ENCODE measurements around the gene LRWD1. TPM values are rescaled to one million over a fixed set of nuclear protein-coding genes. Genes with fewer than 3 reads are reported as not detected.
"Not testable (repeated sequence)": the region's sequence is repeated elsewhere in the genome, so short reads cannot be mapped to it uniquely, and the experiment has no call there.

The LRWD1 gene
- polyA plus RNA-seq, 3 donors, result 15.5 to 17.5 (median 16.7) TPM

GRCh38 chr7:102467581-102468477, 3.0 kb downstream of the LRWD1 start:
- no peak for DNase-seq (ENCODE audit: low read depth in 3 of 3, low spot score in 2 of 3)

GRCh38 chr7:102468478-102469350, 3.9 kb downstream of the LRWD1 start:
- DNase-seq (ENCODE audit: low read depth in 3 of 3, low spot score in 2 of 3), result no peak

- DNase-seq (ENCODE audit: low read depth in 3 of 3, low spot score in 2 of 3), result no peak
Observed at GRCh38 chr7:102469351-102469971, 4.7 kb downstream of the LRWD1 start.

DNA sequence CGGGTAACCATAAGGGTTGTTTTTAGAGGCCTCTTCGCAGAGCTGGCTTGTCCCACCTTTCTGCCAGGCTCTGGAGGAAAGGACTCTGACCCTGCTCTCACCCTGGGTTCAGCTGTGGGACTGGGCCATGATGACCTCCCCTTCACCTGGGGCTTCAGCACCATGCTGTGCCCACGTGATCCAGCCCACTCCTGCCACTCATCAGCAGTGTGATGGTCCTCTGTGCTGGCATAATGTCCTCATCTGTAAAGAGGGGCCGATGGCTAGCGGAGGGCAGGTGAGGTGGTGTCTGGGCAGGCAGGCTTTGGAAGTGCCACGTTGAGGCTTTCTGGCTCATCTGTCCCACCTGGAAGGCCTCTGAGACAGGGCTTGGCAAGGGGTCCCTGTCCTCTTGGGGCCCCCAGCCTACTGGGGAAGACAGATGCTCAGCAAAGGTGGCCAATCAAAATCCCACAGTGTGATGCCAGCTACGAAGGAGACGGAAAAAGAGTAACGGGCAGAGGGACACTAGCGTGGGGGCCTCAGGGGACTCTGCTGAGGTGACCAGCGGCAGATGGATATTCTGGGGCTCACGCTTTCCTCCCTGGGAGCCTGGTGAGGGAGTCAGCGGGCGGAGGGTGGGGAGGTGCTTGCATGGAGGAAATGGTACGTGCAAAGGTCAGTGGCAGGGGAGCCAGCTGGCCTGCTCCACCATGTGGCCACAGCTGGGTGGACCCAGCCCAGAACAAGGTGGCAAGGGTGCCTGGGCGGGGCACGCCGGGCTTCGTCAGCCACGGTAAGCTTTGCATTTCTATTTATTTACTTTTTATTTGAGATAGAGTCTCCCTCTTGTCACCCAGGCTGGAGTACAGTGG, 5.4 kb downstream of the LRWD1 start:
- no peak for DNase-seq (ENCODE audit: low read depth in 3 of 3, low spot score in 2 of 3)

- no peak for DNase-seq (ENCODE audit: low read depth in 3 of 3, low spot score in 2 of 3)
Observed at GRCh38 chr7:102471791-102472125, 7.0 kb downstream of the LRWD1 start.

DNA sequence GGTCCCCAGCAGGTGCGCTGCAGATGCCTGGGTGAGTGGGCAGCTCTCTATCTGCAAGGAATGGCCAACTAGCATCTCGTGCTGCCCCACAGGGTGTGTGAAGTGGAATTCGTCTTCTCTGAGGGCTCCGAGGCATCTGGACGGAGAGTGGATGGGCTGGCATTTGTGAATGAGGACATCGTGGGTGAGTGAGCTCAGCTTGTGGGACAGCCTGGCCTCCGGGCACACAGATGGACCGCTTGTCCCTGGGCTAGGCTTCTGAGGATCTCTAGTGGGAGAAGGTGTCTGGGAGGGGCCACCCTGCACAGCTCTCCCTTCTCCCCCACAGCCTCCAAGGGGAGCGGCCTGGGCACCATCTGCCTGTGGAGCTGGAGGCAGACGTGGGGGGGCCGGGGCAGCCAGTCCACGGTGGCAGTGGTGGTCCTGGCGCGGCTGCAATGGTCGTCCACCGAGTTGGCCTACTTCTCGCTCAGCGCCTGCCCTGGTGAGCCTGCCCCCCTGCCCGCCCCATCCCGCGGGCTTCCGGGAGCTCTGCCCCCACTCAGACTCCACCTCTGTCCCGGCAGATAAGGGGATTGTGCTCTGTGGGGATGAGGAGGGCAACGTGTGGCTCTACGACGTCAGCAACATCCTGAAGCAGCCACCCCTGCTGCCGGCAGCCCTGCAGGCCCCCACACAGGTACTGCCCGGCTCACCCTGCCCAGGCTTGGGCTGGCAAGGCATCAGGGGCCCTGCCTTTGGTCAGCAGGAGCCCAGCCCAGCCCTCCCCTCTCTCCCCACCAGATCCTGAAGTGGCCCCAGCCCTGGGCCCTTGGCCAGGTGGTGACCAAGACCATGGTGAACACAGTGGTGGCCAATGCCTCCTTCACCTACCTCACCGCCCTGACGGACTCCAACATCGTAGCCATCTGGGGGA, 7.6 kb downstream of the LRWD1 start:
- DNase-seq (ENCODE audit: low read depth in 3 of 3, low spot score in 2 of 3), result no peak

- DNase-seq (ENCODE audit: low read depth in 3 of 3, low spot score in 2 of 3), result no peak
Observed at GRCh38 chr7:102473271-102473991, 8.6 kb downstream of the LRWD1 start.

GRCh38 chr7:102474116-102474515, 9.3 kb downstream of the LRWD1 start:
- DNase-seq (ENCODE audit: low read depth in 3 of 3, low spot score in 2 of 3), result not testable (repeated sequence)

DNA sequence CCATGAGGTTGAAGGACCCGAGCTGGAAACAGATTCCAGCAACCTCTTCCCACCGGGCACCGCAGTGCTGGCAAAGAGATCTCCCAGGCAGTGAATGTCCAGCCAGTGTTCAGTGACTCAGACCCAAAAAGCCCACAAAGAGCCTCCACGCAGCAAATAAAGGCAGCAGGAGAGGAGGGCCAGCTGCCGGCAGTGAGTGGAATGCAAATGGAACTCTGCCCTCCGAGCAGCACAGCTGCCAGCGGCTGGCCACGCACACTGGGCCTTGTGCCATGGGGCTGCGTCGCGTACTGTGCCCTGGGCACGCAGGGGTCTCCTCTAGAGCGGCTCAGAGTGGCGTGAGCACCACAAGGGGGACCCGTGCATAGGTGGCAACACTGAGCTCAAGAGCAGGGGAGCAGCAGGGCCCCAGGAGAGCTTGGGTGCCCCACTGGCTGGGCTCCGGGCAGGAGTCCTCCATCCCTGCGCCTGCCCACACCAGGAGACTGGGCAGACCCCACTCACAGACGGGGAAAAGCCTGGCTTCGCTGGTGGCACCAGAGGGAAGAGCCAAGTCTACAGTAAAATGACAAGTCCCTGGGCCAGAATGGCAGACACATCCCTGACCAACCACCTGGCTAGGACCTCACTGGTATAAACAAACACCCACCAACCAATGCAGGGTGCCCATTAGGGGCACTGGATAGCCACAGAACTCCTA, 10.1 kb downstream of the LRWD1 start:
- DNase-seq (ENCODE audit: low read depth in 3 of 3, low spot score in 2 of 3), result not testable (repeated sequence)

GRCh38 chr7:102478314-102479208, 13.8 kb downstream of the LRWD1 start, which contains the start of gene POLR2J:
POLR2J (minus strand) TSS chr7:102478922; CDS start chr7:102478860, 62 bp downstream.
- DNase-seq (ENCODE audit: low read depth in 3 of 3, low spot score in 2 of 3), result peak; percentile 25 to 73 (median 36)

GRCh38 chr7:102479209-102479584, 14.4 kb downstream of the LRWD1 start:
- not testable (repeated sequence) for DNase-seq (ENCODE audit: low read depth in 3 of 3, low spot score in 2 of 3)

DNA sequence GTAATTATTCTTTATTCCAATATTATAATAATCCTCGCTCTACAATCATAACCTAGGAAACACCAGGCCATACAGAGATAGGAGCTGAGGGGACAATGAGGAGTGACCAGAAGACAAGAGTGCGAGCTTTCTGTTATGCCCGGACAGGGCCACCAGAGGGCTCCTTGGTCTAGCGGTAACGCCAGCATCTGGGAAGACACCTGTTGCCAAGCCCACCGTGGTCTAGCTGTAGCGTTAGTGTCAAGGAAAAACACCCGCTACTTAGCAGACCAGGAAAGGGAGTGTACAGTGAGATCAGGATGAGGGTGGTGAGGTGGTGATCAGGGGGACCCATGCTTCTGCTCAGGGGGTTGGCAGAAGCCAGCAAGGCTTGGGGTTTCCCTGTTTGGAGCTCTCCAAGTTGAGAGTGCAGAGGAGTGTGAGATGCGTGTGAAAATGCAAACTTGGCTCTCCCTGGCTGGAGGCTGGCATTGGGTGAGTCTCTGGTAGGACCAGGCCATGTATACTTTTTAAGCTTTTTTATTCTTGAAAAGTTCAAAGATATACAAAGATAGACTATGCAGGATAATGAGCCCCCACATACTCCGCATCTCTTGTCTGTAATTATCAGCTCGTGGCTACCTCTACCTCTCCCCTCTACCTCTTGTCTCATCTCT, 15.3 kb downstream of the LRWD1 start:
- not testable (repeated sequence) for DNase-seq (ENCODE audit: low read depth in 3 of 3, low spot score in 2 of 3)

- DNase-seq (ENCODE audit: low read depth in 3 of 3, low spot score in 2 of 3), result not testable (repeated sequence)
Observed at GRCh38 chr7:102481962-102482361, 17.2 kb downstream of the LRWD1 start.

DNA sequence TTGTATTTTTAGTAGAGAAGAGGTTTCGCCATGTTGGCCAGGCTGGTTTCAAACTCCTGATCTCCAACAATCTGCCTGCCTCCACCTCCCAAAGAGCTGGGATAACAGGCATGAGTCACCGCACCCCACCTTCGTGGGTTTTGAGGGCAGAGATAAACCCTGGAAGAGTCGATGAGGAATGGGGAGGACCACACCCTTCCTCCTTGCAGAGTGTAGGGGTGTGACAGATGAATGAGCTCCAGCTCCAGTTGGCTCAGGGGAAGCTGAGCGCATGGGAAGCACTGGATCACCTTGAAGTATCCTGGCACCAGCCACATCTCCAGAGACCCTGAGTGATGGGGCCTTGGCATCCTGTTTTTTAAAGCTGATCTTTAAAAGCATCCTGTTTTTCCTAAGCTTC, 19.5 kb downstream of the LRWD1 start:
- DNase-seq (ENCODE audit: low read depth in 3 of 3, low spot score in 2 of 3), result not testable (repeated sequence)

DNA sequence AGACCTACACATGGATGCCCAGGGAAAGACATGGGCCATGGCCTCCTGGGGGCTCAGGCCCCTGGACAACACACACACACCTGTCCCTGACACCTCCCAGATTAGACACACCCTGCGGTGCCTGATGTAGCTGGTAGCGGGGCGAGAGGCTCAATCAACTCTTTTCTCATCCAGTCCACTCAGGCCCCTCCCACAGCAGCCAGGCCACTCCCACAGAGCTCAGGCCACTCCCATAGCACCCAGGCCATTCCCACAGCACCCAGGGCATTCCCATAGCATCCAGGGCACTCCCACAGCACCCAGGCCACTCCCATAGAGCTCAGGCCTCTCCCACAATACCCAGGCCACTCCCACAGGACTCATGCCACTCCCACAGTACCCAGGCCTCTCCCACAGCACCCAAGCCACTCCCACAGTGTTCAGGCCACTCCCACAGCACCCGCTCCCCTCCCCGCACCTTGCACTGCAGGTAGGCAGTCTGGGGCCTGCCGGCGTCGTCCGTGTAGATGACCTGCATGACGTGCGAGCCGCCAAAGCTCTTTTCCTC, 25.8 kb downstream of the LRWD1 start:
- DNase-seq (ENCODE audit: low read depth in 3 of 3, low spot score in 2 of 3), result not testable (repeated sequence)
